SU-DHL-6 (cell line): ENCODE data around the gene METTL6.
"Not testable (repeated sequence)": the region's sequence is repeated elsewhere in the genome, so short reads cannot be mapped to it uniquely, and the experiment has no call there.

Experiments
- H2AFZ ChIP-seq: fragments of 200-600 bp; sonication (generic); 2 replicates; pipeline ENCODE4 v1.6.1; 2014; ENCODE audit warnings: low read depth, mild to moderate bottlenecking, moderate library complexity, mixed read lengths, antibody characterized with exemption, low read length; ENCODE audit not compliant: severe bottlenecking
- H3F3A ChIP-seq: fragments of 200-600 bp; shearing (Covaris generic); 2 replicates; pipeline ENCODE4 v1.6.0; 2016; ENCODE audit warnings: antibody characterized with exemption, mild to moderate bottlenecking; ENCODE audit not compliant: insufficient read depth
- H3K27ac ChIP-seq: fragments of 200-600 bp; sonication (generic); 2 replicates; pipeline ENCODE4 v1.5.1; 2016; ENCODE audit warnings: low read depth, mild to moderate bottlenecking, low read length, moderate library complexity, mixed read lengths
- H3K27me3 ChIP-seq: fragments of 200-600 bp; sonication (generic), shearing (Covaris generic); 2 replicates; pipeline ENCODE4 v1.6.0; 2014; ENCODE audit warnings: mild to moderate bottlenecking, low read length
- H3K36me3 ChIP-seq: fragments of 200-600 bp; sonication (generic); 2 replicates; pipeline ENCODE4 v1.6.1; 2014; ENCODE audit warnings: mild to moderate bottlenecking, low read length, mixed read lengths
- H3K4me2 ChIP-seq: fragments of 300-600, 200-600 bp; shearing (Covaris generic), sonication (generic); 2 replicates; pipeline ENCODE4 v1.6.0; 2014; ENCODE audit warnings: low read length, low read depth, mild to moderate bottlenecking; ENCODE audit not compliant: poor library complexity, severe bottlenecking
- H3K4me3 ChIP-seq: fragments of 200-600 bp; sonication (generic); 2 replicates; pipeline ENCODE4 v1.5.1; 2014; ENCODE audit warnings: antibody characterized with exemption, low read length, mild to moderate bottlenecking, mixed read lengths; ENCODE audit not compliant: insufficient read depth, poor library complexity, severe bottlenecking
- H3K79me2 ChIP-seq: fragments of 200-600 bp; sonication (generic); 2 replicates; pipeline ENCODE4 v1.6.1; 2014; ENCODE audit warnings: mild to moderate bottlenecking, low read length, moderate library complexity; ENCODE audit not compliant: insufficient read depth
- H3K9ac ChIP-seq: fragments of 200-600 bp; sonication (generic); 2 replicates; pipeline ENCODE4 v1.7.0; 2014; ENCODE audit warnings: mild to moderate bottlenecking, low read length
- H3K9me2 ChIP-seq: fragments of 200-600 bp; sonication (generic); replicated peaks from 2 replicates; pipeline ENCODE4 v1.6.1; 2014; ENCODE audit warnings: low read length; ENCODE audit not compliant: insufficient read depth
- H3K9me3 ChIP-seq: fragments of 200-600 bp; sonication (generic); 2 replicates; pipeline ENCODE4 v1.6.1; 2014; ENCODE audit warnings: low read length, mixed read lengths; ENCODE audit not compliant: insufficient read depth
- H4K20me1 ChIP-seq: fragments of 200-600 bp; sonication (generic); 2 replicates; pipeline ENCODE4 v1.6.1; 2014; ENCODE audit warnings: low read depth, mild to moderate bottlenecking, antibody characterized with exemption, low read length, moderate library complexity, mixed read lengths
- EZH2phosphoT487 ChIP-seq: fragments of 200-600 bp; sonication (generic), shearing (Covaris generic); conservative IDR thresholded peaks from 2 replicates; pipeline ENCODE4 v1.6.1; 2018; ENCODE audit warnings: mild to moderate bottlenecking, antibody characterized with exemption, low read length, moderate library complexity, mixed read lengths
- TF ChIP-seq, protein P1 (sequence below): fragments of 200-600 bp; sonication (generic); IDR thresholded peaks from one replicate; pipeline ENCODE4 v1.5.1; 2017; ENCODE audit warnings: antibody characterized with exemption, mild to moderate bottlenecking, low read length, moderate library complexity; ENCODE audit not compliant: insufficient read depth, poor library complexity, severe bottlenecking

The METTL6 gene

GRCh38 chr3:15368561-15369135 lies 58.7 kb downstream of the METTL6 start:
- no peaks in the 10 kb centered on the region for H4K20me1 ChIP-seq
- no peaks in the 10 kb centered on the region for H3K27me3 ChIP-seq
- no peaks in the 10 kb centered on the region for H3K36me3 ChIP-seq
- H3K9me3 ChIP-seq: no peaks in the 10 kb centered on the region
- H3K4me2 ChIP-seq: no peak overlapping the region
- no peak overlapping the region for H3K27ac ChIP-seq
- no peaks in the 10 kb centered on the region for H3K9me2 ChIP-seq
- H3F3A ChIP-seq: no peaks in the 10 kb centered on the region
- no peaks in the 10 kb centered on the region for H3K79me2 ChIP-seq
- no peak overlapping the region for H3K9ac ChIP-seq
- H3K4me3 ChIP-seq: no peak overlapping the region
- TF ChIP-seq, protein P1, sequence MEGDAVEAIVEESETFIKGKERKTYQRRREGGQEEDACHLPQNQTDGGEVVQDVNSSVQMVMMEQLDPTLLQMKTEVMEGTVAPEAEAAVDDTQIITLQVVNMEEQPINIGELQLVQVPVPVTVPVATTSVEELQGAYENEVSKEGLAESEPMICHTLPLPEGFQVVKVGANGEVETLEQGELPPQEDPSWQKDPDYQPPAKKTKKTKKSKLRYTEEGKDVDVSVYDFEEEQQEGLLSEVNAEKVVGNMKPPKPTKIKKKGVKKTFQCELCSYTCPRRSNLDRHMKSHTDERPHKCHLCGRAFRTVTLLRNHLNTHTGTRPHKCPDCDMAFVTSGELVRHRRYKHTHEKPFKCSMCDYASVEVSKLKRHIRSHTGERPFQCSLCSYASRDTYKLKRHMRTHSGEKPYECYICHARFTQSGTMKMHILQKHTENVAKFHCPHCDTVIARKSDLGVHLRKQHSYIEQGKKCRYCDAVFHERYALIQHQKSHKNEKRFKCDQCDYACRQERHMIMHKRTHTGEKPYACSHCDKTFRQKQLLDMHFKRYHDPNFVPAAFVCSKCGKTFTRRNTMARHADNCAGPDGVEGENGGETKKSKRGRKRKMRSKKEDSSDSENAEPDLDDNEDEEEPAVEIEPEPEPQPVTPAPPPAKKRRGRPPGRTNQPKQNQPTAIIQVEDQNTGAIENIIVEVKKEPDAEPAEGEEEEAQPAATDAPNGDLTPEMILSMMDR: no peak
- TF ChIP-seq EZH2phosphoT487: no peak
- no peak overlapping the region for H2AFZ ChIP-seq

DNA sequence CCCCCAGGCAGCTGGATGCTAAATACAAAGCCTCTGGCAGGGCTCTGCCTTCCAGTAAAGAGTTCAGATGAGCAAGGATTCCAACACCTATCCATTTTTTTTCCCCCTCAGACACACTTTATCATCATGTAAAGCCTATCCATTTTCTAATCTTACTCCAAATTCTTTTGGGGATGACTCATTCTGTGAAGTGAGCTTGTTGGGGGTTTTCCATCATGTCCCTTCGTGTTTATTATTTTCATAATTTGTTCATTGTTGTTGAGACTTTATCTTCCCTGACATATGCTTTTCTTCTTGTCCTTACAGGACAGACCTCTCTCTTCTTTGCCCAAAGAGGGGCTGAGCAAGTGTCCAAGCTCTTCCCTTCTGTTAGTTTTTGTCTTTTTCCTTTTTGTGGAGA lies 60.3 kb downstream of the METTL6 start:
- Histone ChIP-seq H3K9me2 (no peaks in the 10 kb centered on the region), H3K27ac (no peak overlapping the region), H2AFZ (no peak overlapping the region), H3K9ac (no peak overlapping the region), H3K9me3 (no peaks in the 10 kb centered on the region), H3K79me2 (no peaks in the 10 kb centered on the region), H3K4me2 (no peak overlapping the region), H3K4me3 (no peak overlapping the region), H3K27me3 (no peaks in the 10 kb centered on the region), H3F3A (no peaks in the 10 kb centered on the region), H4K20me1 (no peaks in the 10 kb centered on the region), H3K36me3 (no peaks in the 10 kb centered on the region)
- TF ChIP-seq, protein P1: no peak
- TF ChIP-seq EZH2phosphoT487: no peak

GRCh38 chr3:15364078-15364477 lies 63.3 kb downstream of the METTL6 start:
- H3K9ac ChIP-seq: not testable (repeated sequence)

GRCh38 chr3:15361494-15362214 lies 65.7 kb downstream of the METTL6 start:
- Histone ChIP-seq H3K4me3 (no peak overlapping the region), H3K36me3 (no peaks in the 10 kb centered on the region), H3K79me2 (no peaks in the 10 kb centered on the region), H2AFZ (peak overlapping the region; percentile 32), H3K9me2 (no peaks in the 10 kb centered on the region), H3K9me3 (no peaks in the 10 kb centered on the region), H3F3A (no peaks in the 10 kb centered on the region), H3K27me3 (no peaks in the 10 kb centered on the region), H4K20me1 (no peaks in the 10 kb centered on the region), H3K4me2 (peak overlapping the region; percentile 26), H3K27ac (0 out of 2 replicates have a peak overlapping the region, but pooled peaks have one; percentile 6), H3K9ac (no peak overlapping the region)
- TF ChIP-seq, protein P1: no peak
- no peak for TF ChIP-seq EZH2phosphoT487

More at GRCh38 chr3:15364078-15364477, 63.3 kb downstream of the METTL6 start:
- not testable (repeated sequence) for H3K27me3 ChIP-seq, H3F3A ChIP-seq, H4K20me1 ChIP-seq, H3K9me3 ChIP-seq, H3K79me2 ChIP-seq, H3K9me2 ChIP-seq, H3K27ac ChIP-seq, H3K4me3 ChIP-seq, H3K4me2 ChIP-seq, H2AFZ ChIP-seq, H3K36me3 ChIP-seq
